ENCODE data around the gene ACAA1. TPM values are rescaled to one million over a fixed set of nuclear protein-coding genes. Genes with fewer than 3 reads are reported as not detected.
A peak's percentile ranks its signal among the peaks of the same experiment; 100 is the strongest.

Gene ACAA1
- total RNA-seq, 2 experiments from 2014 or later = 56.4 to 58.9 TPM

DNA sequence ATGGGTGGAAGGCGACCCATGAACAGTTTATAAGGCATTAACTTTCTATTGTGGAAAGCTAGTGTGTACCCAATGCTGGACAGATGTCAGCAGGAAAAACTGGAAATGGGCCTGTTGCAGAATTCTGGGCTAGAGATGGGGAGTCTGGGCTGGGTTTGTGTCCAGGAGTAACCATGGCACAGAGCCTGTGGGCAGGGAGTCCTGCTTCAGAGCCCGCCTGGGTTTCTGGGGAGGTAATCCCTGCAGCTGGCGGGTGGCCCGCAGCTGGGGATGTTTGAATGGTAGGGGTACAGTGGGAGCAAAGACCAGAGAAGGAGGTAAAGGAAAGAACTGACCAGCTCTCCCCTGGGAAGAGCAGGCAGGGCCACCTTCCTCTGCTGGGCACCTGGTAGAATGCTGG, 25.7 kb downstream of the ACAA1 start:
- no peak for ATAC-seq (ENCODE audit: poor library complexity)

GRCh38 chr3:38110314-38111050, 26.4 kb downstream of the ACAA1 start:
- H3K4me1 ChIP-seq (ENCODE audit: insufficient read depth, low read length) = no peaks in the 10 kb centered on the region
- POLR2A ChIA-PET = no interaction called here
- peaks cover 4% of the 10 kb centered on the region for H3K36me3 Mint-ChIP-seq (ENCODE audit: low read depth)
- CTCF ChIA-PET = no interaction called here
- no peaks in the 10 kb centered on the region for H3K27me3 Mint-ChIP-seq
- no peak overlapping the region for H3K27ac Mint-ChIP-seq
- H3K4me1 Mint-ChIP-seq (ENCODE audit: low read depth) = no peaks in the 10 kb centered on the region
- no peak for ATAC-seq (ENCODE audit: poor library complexity)
- H3K27me3 ChIP-seq (ENCODE audit: control insufficient read depth in 1 of 2, insufficient read depth in 2 of 2, low read length in 2 of 2) = no peaks in the 10 kb centered on the region
- TF ChIP-seq, protein P1, sequence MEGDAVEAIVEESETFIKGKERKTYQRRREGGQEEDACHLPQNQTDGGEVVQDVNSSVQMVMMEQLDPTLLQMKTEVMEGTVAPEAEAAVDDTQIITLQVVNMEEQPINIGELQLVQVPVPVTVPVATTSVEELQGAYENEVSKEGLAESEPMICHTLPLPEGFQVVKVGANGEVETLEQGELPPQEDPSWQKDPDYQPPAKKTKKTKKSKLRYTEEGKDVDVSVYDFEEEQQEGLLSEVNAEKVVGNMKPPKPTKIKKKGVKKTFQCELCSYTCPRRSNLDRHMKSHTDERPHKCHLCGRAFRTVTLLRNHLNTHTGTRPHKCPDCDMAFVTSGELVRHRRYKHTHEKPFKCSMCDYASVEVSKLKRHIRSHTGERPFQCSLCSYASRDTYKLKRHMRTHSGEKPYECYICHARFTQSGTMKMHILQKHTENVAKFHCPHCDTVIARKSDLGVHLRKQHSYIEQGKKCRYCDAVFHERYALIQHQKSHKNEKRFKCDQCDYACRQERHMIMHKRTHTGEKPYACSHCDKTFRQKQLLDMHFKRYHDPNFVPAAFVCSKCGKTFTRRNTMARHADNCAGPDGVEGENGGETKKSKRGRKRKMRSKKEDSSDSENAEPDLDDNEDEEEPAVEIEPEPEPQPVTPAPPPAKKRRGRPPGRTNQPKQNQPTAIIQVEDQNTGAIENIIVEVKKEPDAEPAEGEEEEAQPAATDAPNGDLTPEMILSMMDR (IDR thresholded peaks at IDR 0.05) = no peak
- no peak overlapping the region for H3K27ac ChIP-seq (ENCODE audit: low read depth in 1 of 2, low read length in 2 of 2)
- no peak overlapping the region for H3K4me3 ChIP-seq (ENCODE audit: low read length)
- H3K36me3 ChIP-seq (ENCODE audit: insufficient read depth, low read length) = no peaks in the 10 kb centered on the region
- DNase-seq = no peak
- H3K4me3 Mint-ChIP-seq = no peak overlapping the region
- H3K9me3 Mint-ChIP-seq = no peaks in the 10 kb centered on the region
- intact Hi-C loops (cut with DNase I, micrococcal nuclease) = loop anchor here in 1 of 2 experiments (10.0 kb wide), 1 partner anchor 544 kb away; no protein-coding TSS in a partner anchor
- H3K9me3 ChIP-seq (ENCODE audit: control insufficient read depth in 1 of 2, insufficient read depth in 1 of 2, low read length in 2 of 2) = no peaks in the 10 kb centered on the region

More for the DNA sequence above, 25.7 kb downstream of the ACAA1 start:
- no peaks in the 10 kb centered on the region for H3K36me3 ChIP-seq (ENCODE audit: insufficient read depth, low read length)
- DNase-seq = peak in 1 of 14 experiments; percentile 21
- H3K9me3 Mint-ChIP-seq = no peaks in the 10 kb centered on the region
- H3K27me3 Mint-ChIP-seq = no peaks in the 10 kb centered on the region
- TF ChIP-seq, protein P1 (IDR thresholded peaks at IDR 0.05) = no peak
- POLR2A ChIA-PET = no interaction called here
- CTCF ChIA-PET = no interaction called here
- H3K4me1 ChIP-seq (ENCODE audit: insufficient read depth, low read length) = no peaks in the 10 kb centered on the region
- H3K4me3 Mint-ChIP-seq = no peak overlapping the region
- no peaks in the 10 kb centered on the region for H3K36me3 Mint-ChIP-seq (ENCODE audit: low read depth)
- no peaks in the 10 kb centered on the region for H3K4me1 Mint-ChIP-seq (ENCODE audit: low read depth)
- intact Hi-C loops (cut with DNase I, micrococcal nuclease) = loop anchor here in 1 of 2 experiments (10.0 kb wide), 1 partner anchor 544 kb away; no protein-coding TSS in a partner anchor
- H3K27ac Mint-ChIP-seq = no peak overlapping the region
- H3K27ac ChIP-seq (ENCODE audit: low read depth in 1 of 2, low read length in 2 of 2) = no peak overlapping the region
- no peaks in the 10 kb centered on the region for H3K9me3 ChIP-seq (ENCODE audit: control insufficient read depth in 1 of 2, insufficient read depth in 1 of 2, low read length in 2 of 2)
- no peak overlapping the region for H3K4me3 ChIP-seq (ENCODE audit: low read length)
- H3K27me3 ChIP-seq (ENCODE audit: control insufficient read depth in 1 of 2, insufficient read depth in 2 of 2, low read length in 2 of 2) = no peaks in the 10 kb centered on the region

DNA sequence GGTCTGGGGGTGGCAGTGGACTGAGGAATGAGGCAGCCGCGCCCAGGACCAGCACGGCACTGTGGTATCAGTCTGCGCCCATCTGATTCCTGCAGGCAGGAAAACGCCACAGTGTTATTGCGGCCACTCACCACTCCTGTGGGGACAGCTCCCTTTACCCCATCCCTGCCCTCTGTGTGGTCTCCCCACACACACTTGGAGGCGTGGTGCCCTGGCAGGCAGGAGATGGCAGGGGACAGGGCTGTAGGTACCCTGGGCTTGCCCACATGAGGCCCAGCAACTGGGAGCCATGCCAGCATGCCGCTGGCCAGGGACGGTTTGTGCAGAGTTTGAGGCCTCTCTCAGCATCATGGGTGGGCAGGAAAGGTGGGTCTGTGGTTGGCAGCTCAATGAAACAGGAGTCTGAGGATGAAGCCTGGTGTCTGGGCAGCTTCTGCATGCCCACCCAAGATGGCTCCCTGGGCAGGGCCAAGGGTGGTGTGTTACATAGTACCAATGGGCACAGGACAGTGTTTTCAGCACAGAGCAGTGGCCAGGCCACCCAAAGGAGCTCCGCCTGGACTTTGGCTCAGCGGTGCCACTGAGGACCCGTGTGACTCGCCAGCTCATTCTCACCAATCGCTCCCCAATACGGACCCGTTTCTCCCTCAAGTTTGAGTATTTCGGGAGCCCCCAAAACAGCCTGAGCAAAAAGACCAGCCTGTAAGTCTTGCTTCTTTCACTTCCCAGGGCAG, 27.2 kb downstream of the ACAA1 start:
- POLR2A ChIA-PET = no interaction called here
- no peak overlapping the region for H3K27ac Mint-ChIP-seq
- no peak overlapping the region for H3K27ac ChIP-seq (ENCODE audit: low read depth in 1 of 2, low read length in 2 of 2)
- no peaks in the 10 kb centered on the region for H3K36me3 ChIP-seq (ENCODE audit: insufficient read depth, low read length)
- ATAC-seq (ENCODE audit: poor library complexity) (no peak), DNase-seq (peak in 1 of 14 experiments; percentile 27)
- TF ChIP-seq, protein P1 (IDR thresholded peaks at IDR 0.05) = no peak
- H3K9me3 Mint-ChIP-seq = no peaks in the 10 kb centered on the region
- H3K36me3 Mint-ChIP-seq (ENCODE audit: low read depth) = peaks cover 10% of the 10 kb centered on the region
- no peaks in the 10 kb centered on the region for H3K27me3 Mint-ChIP-seq
- no peaks in the 10 kb centered on the region for H3K27me3 ChIP-seq (ENCODE audit: control insufficient read depth in 1 of 2, insufficient read depth in 2 of 2, low read length in 2 of 2)
- H3K4me1 ChIP-seq (ENCODE audit: insufficient read depth, low read length) = no peaks in the 10 kb centered on the region
- H3K4me3 ChIP-seq (ENCODE audit: low read length) = no peak overlapping the region
- H3K4me3 Mint-ChIP-seq = no peak overlapping the region
- H3K4me1 Mint-ChIP-seq (ENCODE audit: low read depth) = no peaks in the 10 kb centered on the region
- no peaks in the 10 kb centered on the region for H3K9me3 ChIP-seq (ENCODE audit: control insufficient read depth in 1 of 2, insufficient read depth in 1 of 2, low read length in 2 of 2)
- CTCF ChIA-PET = no interaction called here
- intact Hi-C loops (cut with DNase I, micrococcal nuclease) = loop anchor here in 1 of 2 experiments (10.0 kb wide), 1 partner anchor 545 kb away; no protein-coding TSS in a partner anchor
